NCI-H748 (cell line): ENCODE data around the gene DIRAS1.

ENCODE experiments used
- DNase-seq: peaks from one replicate; lab custom pipeline; 2025; ENCODE audit not compliant: unreplicated experiment; lab: John Stamatoyannopoulos, UW

DIRAS1 gene

DNA sequence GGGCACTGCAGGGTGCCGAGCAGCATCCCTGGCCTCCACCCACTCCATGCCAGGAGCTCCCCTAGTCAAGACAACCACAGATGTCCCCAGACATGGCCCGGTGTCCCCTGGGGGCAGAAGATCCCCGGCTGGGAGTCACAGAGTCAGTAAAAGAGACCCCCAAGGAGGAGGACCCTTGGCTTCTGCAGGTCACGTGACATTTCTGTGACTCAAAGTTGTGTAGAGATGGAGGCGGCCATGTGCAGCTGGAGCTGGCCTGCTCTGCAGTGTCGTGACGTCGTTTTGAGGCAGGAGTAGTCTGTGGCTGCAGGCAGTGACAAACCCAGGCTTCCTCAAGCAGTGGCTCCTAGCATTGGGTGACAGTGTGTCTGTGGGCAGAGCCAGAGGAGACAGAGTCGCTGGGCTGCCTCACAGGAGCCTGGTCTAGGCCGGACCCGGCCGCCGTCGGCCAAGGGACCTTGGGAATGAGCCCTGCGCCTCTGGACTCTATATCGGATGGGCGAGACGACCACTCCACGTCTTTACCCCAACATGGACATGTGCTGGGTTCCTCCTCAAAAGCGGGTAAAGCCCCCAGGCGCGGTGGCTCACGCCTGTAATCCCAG is 7.7 kb upstream of the DIRAS1 start:
- DNase-seq = no peak

DNA sequence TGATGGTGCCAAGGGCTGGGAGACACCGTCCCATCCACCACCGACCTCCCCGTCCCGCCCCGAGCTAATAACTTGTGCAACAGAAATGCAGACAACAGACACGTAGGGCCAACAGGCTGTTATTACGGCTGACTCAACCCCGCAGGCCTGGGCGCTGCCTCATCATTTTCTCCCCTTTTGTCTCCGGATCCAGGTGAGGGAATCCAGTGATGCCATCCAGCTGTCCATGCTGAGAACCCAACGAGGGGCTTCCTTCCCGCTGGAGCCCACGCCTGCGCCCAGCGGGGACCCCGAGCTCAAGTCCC is 6.4 kb upstream of the DIRAS1 start:
- no peak for DNase-seq

DNA sequence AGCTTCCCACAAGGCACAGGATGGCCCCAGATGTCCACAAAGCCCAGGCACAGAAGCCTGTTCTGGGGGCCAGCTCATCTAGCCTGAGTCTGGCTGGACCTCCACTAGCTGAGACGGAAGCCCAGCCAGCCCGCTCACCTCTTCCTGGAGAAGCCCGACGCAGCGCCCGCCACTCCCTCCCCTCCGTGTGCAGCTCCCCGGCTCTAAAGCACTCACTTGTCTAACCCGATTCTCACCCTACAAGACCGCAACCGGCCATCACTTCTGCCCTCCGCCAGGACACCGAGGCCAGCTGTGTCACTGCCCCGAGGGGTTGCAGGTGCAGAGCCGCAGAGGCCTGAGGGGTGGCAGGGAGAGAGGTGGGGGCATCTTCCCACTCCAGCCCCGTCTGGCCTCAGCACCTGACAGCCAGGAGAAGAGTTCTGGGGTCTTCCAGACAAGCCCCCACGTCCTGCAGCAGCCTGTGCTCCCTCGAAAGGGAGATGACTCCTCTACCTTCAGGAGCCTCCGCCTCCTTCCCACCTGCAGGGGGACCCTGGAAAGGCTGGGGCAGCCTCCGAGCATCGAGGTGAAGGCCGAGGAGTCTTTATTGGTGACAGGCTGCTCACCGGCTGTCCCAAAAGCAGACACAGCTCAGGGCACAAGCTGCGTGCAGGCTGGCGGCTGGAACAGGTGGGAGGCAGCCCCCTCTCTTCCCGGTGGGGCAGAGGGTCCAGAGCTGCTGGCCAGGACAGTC is 5.9 kb upstream of the DIRAS1 start:
- peak; percentile 17 for DNase-seq

GRCh38 chr19:2726160-2726855 is 5.1 kb upstream of the DIRAS1 start:
- no peak for DNase-seq

GRCh38 chr19:2724148-2724557 is 3.0 kb upstream of the DIRAS1 start:
- DNase-seq = no peak

DNA sequence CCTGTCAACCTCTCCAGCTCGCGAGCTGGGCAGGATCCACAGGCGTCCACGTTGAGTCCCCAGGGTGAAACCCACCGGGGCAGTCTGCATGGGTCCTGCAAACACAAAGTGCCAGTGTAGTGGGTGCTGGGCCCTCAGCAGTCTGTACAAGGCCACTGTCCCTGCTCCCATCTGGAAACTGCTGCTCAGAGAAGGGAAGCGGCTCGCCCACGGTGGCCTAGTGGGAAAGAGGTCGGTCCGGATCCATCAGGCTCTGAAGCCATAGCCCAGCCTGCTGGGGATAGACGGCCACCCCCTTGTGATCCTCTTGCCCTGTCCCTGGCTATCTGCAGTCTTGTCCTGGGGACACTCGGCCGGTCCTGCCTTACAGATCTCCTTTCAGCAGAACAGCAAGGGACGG is 2.6 kb upstream of the DIRAS1 start:
- DNase-seq = no peak

DNA sequence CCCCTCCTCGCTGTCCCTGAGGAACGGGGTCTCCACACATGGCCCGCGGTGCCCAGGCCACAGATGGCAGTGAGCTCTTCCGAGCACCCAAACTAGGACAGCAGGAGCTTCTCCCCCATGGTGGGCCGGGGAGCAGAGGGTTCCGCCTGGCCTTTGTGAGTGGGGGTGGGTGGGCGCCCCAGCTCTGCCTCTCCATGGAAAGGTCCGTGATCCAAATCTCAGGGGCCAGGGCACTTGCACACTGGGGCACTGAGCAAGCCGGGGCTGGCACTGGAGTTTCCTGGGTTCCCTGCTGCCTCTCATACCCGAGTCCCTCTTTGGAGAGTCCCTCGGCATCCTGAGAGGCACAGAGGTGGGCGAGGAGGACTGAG is 2.2 kb upstream of the DIRAS1 start:
- no peak for DNase-seq

DNA sequence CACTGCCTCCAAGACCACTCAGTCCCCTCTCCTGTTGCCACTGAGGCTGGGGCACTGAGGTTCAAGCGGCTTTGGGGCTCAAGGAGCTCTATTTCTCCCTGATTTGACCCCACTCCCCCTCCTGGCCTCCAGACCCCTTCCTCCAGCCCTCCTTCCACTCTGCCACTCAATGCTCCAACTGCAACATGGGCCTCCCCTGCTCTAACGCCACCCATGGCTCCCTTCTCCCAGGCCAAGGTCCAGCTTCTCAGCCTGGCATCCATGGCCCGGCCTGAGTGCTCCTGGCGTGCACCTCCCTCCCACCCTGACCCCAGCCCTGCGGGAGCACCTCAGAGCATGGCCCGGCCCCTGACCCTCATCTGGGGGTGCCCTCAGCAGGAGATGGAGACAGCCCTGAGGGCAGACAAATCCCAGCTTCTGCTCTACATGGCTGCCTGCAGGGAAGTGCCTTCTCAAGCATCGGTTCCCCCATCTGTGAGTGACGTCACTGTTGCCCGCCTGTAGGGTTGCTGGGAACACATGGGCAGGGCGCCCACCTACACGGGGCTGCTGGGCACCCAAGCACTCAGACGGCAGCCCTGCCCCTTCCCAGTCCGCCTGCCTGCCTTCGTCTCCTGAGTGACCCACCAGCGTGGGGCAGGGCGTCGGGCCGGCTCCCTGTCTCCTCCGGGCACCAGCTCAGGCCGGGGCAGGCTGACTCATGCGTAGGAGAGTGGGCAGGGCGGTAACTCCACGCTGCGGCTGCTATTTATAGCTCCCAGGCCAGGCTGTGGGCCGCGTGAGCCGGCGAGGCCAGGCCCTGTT is 1.6 kb upstream of the DIRAS1 start:
- no peak for DNase-seq

DNA sequence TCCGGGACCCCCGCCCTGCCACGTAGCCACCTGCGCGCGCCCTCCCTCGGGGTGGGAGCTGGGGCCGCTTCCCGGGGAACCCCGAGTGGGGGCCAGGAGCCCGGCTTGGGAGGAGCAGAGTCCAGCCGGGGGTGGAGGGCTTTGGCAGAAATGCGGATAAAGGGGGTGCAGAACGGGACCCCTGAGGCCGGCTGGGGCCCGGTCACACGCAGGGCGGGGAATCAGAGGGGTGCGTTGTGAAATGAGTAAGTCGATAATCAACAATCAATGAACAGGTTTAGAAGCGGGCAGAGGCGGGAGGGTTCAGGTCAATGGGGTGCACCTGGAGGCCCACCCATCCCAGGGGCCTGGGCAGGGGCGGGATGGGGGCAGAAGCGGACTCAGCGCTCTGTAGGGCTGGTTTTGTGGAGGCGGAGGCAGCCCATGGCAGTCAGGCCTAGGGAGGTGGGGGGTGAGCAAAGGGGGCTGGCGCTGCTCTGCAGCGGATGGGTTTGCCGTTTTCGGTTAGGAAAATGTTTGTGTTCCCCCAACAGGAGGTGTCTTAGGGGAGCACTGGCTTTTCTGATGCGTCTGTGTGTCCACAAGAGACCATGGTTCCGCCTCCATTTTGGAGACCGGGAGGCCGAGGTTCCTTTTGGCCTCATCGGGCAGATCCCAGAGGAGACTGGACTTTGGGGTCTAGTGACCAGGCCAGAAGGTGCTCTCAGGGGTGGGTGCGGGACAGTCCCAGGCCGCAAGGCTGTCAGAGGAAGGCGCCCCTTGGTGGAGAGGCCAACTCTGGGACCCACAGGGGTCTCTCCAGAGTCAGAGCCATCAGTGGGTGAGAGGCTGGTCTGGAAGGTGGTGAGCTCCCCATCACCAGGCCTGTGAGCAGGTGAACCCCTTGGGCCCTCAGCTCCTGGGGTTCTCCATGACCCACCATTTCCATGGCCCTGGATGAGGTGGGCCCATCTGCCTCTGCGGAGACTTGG is 683 bp upstream of the DIRAS1 start:
- DNase-seq = no peak

DNA sequence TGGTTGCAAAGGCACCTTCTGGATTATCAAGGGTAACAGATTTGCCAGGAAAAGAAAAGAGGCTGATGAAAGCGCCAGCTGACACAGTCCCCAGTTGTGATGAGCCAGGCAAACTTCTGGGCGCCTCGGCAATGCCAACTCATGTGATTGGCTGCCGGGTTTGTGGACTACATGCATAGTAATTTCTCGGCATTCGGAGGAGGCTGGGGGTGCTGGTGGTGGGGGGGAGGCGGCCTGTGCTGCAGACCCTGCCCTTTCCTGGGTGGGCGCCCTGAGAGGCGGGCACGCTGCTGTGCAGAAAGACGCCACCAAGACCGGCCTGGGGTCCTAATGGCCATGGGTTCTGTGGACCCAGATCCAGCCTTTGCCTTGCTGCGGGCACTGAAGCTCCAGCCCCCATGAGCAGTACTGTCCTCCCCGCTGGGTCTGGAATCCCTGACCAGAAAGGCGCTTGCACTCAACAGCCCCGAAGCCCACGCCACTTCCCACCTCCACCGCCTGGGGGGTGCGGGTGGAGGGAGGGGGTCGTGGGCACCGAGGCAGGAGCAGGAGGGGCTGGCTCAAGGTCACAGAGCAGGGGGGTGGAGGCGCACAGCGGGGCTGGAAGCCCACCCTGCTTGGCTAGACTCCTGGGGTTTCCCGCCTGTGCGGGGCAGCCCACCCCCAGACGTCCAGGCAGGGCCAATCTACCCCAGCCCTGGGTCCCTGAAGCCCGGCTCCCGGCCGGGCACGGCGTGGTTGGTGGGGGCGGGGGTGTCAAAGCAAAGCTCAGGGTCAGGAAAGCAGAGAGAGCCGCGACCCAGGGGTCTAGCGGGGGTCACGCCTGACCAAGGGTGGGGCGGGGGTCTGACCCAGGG is 1.0 kb downstream of the DIRAS1 start:
- DNase-seq = no peak

GRCh38 chr19:2719232-2719735 is 1.9 kb downstream of the DIRAS1 start:
- no peak for DNase-seq

DNA sequence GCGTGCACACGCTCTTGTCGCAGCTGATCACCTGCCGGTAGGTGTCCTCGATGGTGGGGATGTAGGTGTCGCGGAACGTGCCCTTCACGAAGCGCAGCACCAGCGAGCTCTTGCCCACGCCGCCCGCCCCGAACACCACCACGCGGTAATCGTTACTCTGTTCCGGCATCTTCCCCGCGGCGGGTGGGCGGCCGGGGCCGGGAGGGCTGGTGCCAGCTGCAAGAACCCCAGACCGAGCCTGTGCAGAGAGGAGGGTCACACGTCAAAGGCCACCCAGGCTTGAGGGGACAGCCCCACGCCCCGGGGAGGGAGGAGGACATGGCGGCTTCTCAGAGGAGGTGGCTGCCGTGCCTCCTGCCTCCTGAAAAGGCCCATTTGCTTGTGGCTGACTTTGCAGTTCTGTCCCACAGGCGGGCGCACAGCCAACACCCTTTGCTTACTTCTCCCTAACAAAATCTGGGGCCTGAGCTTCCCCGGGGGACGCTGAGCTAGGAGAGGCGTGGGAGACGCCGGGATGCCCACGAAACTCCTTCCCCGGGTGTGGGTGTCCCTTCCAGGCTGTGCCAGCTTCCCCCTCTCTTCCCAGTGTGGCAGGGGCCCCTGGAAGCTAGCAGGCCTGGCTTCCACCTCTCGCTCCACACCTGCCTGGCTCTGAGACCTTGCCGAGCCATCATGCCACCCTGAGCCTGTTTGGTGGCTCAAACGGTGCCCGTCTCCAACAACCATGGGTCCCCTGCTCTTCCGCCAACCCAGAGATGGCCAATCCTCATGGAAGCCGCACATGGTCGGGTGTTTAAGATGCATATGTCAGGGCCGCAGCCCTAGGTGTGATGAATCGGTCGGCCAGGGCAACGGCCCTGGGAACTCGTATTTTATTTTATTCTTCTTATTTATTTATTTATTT is 3.3 kb downstream of the DIRAS1 start:
- DNase-seq = no peak

DNA sequence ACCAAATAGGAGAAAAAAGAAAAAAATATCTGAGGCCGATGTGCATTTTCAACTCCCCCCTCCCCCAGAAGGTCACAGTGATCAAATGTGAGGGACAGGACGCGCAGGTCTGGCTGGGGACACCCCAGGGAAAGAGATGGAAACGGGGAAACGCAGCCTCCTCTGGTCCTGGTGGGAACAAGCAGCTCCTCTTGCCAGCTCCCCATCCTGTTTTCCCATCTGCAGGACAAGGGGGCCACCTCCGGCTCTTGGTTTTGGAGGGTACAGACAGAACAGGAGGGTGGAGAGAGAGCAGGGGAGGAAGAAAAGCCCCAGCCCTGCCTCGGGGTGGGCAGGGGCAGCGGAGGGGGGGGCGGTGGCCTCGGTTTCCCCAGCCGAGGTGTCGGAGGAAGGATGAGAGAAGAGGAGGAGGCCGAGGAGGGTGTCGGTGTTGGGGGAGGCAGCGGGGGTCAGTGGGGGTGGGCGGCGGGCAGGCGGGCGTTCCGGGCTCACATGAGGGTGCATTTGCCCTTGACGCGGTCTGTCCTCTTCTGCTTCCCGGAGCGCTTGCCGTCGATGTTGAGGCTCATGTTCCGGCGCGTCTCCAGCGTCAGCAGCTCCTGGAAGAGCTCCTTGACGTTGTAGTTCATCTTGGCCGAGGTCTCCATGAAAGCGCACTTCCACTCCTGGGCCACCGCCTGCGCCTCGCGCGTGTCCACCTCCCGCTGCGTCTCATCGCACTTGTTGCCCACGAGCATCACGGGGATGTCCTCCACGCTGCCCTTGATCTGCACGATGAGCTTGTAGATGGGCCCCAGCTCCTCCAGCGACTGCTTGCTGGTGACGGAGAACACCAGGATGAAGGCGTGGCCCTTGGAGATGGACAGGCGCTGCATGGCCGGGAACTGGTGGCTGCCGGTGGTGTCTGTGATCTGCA is 4.2 kb downstream of the DIRAS1 start:
- DNase-seq = no peak

GRCh38 chr19:2716275-2716650 is 4.9 kb downstream of the DIRAS1 start:
- no peak for DNase-seq

- no peak for DNase-seq
Observed at GRCh38 chr19:2715470-2716274, 5.5 kb downstream of the DIRAS1 start.

- DNase-seq = no peak
Observed at GRCh38 chr19:2714531-2715269, 6.5 kb downstream of the DIRAS1 start.
